Rectal smooth muscle tissue (tissue), 1 donor: ENCODE data around the gene ANO9.

Source experiments
- H3K27ac ChIP-seq: one replicate; pipeline ENCODE4 v1.7.0; 2013; ENCODE audit warnings: low read depth, low read length, inconsistent platforms
- H3K27me3 ChIP-seq: one replicate; pipeline ENCODE4 v1.7.0; 2013; ENCODE audit warnings: low read length; ENCODE audit not compliant: control insufficient read depth, insufficient read depth
- H3K36me3 ChIP-seq: one replicate; pipeline ENCODE4 v1.7.0; 2013; ENCODE audit warnings: low read length; ENCODE audit not compliant: control insufficient read depth, insufficient read depth
- H3K4me1 ChIP-seq: one replicate; pipeline ENCODE4 v1.7.0; 2013; ENCODE audit warnings: low read length; ENCODE audit not compliant: control insufficient read depth, insufficient read depth
- H3K4me3 ChIP-seq: one replicate; pipeline ENCODE4 v1.7.0; 2013; ENCODE audit warnings: low read length
- H3K9ac ChIP-seq: one replicate; pipeline ENCODE4 v1.7.0; 2013; ENCODE audit warnings: low read length

The ANO9 gene

DNA sequence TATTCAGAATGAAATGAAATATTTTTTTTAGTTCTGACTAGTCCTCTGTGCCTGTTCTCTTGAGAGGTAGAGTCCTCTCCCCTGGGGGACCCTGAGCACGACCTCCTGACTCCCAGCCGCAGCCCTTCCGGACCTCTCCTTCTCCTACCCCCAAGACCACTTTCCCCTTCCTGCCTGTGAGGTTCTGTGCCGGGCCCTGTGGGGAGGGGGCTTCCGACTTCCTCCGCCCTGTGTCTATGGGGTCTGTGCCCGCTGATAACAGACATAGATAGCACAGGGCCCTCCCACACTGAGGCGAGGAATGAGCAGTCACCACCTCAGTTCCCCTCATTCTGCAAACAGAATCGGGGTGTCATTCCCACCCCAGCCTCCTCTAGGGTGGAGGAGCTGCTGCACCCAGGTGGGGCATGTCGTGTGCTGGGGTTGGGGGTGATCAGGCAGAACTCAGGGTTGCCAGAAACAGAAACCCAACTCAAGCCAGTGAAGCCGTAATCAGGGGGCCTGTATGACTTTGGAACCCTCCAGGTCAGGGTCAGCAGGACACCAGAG is 59.7 kb downstream of the ANO9 start:
- Histone ChIP-seq H3K27me3 (no peaks in the 10 kb centered on the region), H3K36me3 (no peaks in the 10 kb centered on the region), H3K4me1 (no peaks in the 10 kb centered on the region), H3K27ac (no peak overlapping the region), H3K9ac (no peak overlapping the region), H3K4me3 (no peak overlapping the region)

DNA sequence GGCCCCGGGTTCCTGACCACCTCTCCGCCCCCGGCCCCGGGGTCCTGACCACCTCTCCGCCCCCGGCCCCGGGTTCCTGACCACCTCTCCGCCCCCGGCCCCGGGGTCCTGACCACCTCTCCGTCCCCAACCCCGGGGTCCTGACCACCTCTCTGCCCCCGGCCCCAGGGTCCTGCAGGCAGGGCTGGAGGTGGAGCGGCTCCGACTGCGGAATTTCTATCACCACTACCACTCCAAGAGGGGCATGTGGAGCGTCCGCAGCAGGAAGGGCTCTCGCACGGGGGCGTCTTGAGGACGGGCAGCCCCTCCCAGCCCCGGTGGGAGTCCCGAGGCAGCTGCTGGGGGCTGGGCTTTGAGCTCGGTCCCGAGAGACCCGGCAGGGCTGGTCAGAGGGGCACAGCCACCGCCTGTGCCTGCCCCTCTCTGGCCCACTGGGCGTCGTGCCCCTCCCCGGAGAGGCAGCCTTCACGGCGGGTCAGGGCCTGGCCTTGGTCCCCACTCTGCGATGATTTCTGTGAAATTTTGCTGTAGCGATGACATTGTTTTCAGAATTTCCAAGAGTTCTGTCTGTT is 60.2 kb downstream of the ANO9 start:
- no peaks in the 10 kb centered on the region for H3K36me3 ChIP-seq
- no peaks in the 10 kb centered on the region for H3K4me1 ChIP-seq
- H3K4me3 ChIP-seq: no peak overlapping the region
- H3K27ac ChIP-seq: no peak overlapping the region
- H3K9ac ChIP-seq: no peak overlapping the region
- H3K27me3 ChIP-seq: no peaks in the 10 kb centered on the region

DNA sequence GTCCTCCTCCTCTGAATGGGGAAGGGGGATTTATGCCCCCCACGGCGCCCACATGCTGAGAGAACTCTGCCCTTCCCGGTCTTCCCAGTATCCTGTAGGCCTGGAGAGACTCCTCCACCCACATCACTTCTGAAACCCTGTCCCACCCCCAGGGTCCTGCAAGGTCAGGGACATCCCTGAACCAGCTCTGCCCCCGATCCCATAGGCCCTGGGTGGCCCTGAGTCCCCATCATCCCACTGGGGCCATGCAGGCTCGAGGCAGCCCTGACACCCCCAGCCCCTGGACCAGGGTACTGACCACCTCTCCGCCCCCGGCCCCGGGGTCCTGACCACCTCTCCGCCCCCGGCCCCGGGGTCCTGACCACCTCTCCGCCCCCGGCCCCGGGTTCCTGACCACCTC is 60.8 kb downstream of the ANO9 start:
- Histone ChIP-seq H3K27ac (no peak overlapping the region), H3K9ac (no peak overlapping the region), H3K27me3 (no peaks in the 10 kb centered on the region), H3K36me3 (no peaks in the 10 kb centered on the region), H3K4me3 (no peak overlapping the region), H3K4me1 (no peaks in the 10 kb centered on the region)

- no peaks in the 10 kb centered on the region for H3K27me3 ChIP-seq
- H3K9ac ChIP-seq: no peak overlapping the region
- no peaks in the 10 kb centered on the region for H3K4me1 ChIP-seq
- no peaks in the 10 kb centered on the region for H3K36me3 ChIP-seq
- H3K4me3 ChIP-seq: no peak overlapping the region
- no peak overlapping the region for H3K27ac ChIP-seq
Measured at GRCh38 chr11:380491-380890, 61.3 kb downstream of the ANO9 start.

DNA sequence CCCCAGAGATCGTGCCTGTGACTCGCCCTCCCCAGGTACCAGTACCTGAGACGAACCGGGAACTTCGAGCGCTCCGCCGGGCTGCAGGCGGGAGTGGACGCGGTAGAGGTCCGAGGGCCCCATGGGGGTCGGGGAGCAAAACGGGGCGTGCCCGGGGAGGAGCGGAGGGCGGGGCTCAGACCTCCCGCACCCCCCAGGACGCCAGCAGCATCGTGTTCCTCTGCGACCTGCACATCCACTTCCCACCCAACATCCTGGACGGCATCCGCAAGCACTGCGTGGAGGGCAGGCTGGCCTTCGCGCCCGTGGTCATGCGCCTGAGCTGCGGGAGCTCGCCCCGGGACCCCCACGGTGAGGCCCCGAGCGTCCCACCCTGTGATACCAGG is 61.7 kb downstream of the ANO9 start:
- Histone ChIP-seq H3K36me3 (no peaks in the 10 kb centered on the region), H3K27me3 (no peaks in the 10 kb centered on the region), H3K27ac (no peak overlapping the region), H3K4me3 (no peak overlapping the region), H3K4me1 (no peaks in the 10 kb centered on the region), H3K9ac (no peak overlapping the region)

DNA sequence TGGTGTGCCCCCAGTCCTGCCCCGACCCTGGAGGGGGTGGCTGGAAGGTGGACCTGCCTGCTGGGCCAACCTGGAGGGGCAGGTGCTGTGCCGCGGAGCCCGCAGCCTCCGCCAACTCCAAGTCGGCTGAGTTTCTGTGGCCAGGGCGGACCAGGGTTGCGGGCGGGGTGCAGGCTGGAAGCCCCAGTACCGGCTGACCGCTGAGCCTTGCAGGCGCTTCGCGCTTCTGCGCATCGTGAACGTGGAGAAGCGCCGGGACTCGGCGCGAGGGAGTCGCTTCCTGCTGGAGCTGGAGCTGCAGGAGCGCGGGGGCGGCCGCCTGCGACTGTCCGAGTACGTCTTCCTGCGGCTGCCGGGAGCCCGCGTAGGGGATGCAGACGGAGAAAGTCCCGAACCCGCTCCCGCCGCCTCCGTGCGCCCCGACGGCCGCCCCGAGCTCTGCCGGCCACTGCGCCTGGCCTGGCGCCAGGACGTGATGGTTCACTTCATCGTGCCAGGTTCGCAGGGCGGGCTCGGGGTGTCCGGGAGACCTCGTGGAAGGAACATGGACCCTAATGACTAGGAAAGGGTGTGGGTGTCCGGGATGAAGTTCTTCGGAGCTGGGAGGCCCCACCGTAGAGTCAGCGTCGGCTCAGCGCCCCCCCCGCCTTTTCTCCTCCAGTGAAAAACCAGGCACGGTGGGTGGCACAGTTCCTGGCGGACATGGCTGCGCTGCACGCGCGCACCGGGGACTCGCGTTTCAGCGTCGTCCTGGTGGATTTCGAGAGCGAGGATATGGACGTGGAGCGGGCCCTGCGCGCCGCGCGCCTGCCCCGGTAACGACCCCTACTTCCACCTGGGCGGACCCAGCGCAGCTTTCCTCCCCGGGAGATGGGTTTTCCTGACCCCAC is 62.4 kb downstream of the ANO9 start:
- Histone ChIP-seq H3K36me3 (no peaks in the 10 kb centered on the region), H3K4me3 (no peak overlapping the region), H3K4me1 (no peaks in the 10 kb centered on the region), H3K27ac (no peak overlapping the region), H3K9ac (no peak overlapping the region), H3K27me3 (no peaks in the 10 kb centered on the region)

- H3K27me3 ChIP-seq: no peaks in the 10 kb centered on the region
Measured at GRCh38 chr11:377883-378500, 63.8 kb downstream of the ANO9 start.

DNA sequence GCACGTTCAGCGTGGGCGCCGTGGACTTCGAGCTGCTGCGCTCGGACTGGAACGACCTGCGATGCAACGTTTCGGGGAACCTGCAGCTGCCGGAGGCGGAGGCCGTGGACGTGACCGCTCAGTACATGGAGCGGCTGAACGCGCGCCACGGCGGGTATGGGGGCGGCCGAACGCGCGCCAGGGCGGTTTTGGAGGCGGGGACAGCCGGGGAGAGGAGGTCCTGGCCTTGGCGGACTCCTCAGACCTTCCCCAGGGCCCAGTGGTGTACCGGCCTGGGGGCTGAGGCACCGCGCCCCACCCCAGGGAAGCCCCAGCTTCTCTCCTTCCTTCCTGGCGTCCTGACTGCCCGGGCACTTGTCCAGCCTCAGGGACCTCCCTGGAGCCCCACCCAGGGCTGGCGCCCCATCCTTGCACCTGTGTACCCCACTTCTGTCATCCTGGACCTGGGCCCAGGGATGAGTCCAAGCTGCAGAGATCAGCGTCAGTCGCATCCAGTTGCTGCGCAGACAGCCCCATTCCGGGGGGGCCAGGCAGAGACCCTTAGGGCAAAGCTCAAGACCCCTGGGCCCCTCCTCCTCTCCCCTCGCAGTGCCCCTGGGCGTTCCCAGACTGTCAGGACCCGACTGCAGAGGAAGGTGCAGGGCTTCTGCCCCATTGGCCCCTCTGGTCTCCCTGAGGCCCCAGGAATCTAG is 64.5 kb downstream of the ANO9 start:
- Histone ChIP-seq H3K27me3 (no peaks in the 10 kb centered on the region), H3K9ac (no peak overlapping the region), H3K36me3 (no peaks in the 10 kb centered on the region), H3K27ac (no peak overlapping the region), H3K4me3 (no peak overlapping the region), H3K4me1 (no peaks in the 10 kb centered on the region)

More at GRCh38 chr11:377883-378500, 63.8 kb downstream of the ANO9 start:
- H3K36me3 ChIP-seq: no peaks in the 10 kb centered on the region
- H3K4me3 ChIP-seq: no peak overlapping the region
- no peaks in the 10 kb centered on the region for H3K4me1 ChIP-seq
- H3K9ac ChIP-seq: no peak overlapping the region
- H3K27ac ChIP-seq: no peak overlapping the region

- H3K4me1 ChIP-seq: no peaks in the 10 kb centered on the region
- no peaks in the 10 kb centered on the region for H3K36me3 ChIP-seq
- H3K27ac ChIP-seq: no peak overlapping the region
- no peaks in the 10 kb centered on the region for H3K27me3 ChIP-seq
- H3K9ac ChIP-seq: no peak overlapping the region
- H3K4me3 ChIP-seq: no peak overlapping the region
Measured at GRCh38 chr11:376531-377173, 65.2 kb downstream of the ANO9 start.

GRCh38 chr11:375065-376025 is 66.5 kb downstream of the ANO9 start:
- Histone ChIP-seq H3K9ac (no peak overlapping the region), H3K4me1 (no peaks in the 10 kb centered on the region), H3K36me3 (no peaks in the 10 kb centered on the region), H3K27ac (no peak overlapping the region), H3K27me3 (peaks cover 7% of the 10 kb centered on the region), H3K4me3 (no peak overlapping the region)
